GM19238 (cell line): ENCODE measurements around the gene UBAC2.
"Not testable (repeated sequence)": the region's sequence is repeated elsewhere in the genome, so short reads cannot be mapped to it uniquely, and the experiment has no call there.

ENCODE experiments used
- DNase-seq: peaks from one replicate; pipeline ENCODE4 v3.0.0; 2011; ENCODE audit warnings: low spot score; ENCODE audit not compliant: insufficient read length

The UBAC2 gene

DNA sequence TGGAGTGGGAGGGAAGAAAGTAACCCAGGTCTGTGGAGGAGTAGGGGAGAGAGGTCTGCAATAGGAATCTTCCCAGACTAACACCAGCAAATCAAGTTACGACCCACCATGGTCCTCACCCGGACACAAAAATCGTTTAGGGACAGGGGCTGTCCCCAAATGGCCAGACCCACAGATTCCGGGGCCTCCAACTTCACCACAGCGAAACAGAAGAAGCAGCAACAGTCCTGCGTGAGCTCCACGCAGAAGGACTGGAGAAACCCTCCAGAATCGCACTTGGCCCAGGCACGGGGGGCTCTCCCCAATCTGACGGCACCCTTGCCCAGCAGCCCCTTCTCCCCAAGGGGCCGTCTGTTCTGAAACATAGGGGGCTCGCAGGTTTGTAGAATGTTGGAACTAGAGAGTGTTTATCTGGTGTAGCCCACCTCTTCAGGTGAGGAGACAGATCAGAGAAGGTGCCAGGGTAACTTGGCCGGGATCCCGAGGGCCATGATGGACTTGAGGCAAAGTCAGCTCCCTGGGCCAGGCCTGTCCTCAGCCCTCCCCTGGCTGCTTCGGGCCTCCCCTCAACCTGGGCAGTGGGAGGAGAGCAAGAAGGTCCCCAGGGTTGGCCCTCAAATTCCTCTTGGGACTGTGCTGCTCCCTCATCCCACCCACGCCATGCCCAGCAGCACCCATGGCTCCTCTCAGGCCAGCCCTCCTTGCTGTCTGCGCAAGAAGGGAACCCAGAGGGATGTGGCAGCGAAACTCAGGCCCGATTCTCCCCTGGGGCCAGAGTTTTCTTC lies 189.1 kb downstream of the UBAC2 start:
- no peak for DNase-seq

GRCh38 chr13:99390601-99391000 lies 189.9 kb downstream of the UBAC2 start:
- no peak for DNase-seq

DNA sequence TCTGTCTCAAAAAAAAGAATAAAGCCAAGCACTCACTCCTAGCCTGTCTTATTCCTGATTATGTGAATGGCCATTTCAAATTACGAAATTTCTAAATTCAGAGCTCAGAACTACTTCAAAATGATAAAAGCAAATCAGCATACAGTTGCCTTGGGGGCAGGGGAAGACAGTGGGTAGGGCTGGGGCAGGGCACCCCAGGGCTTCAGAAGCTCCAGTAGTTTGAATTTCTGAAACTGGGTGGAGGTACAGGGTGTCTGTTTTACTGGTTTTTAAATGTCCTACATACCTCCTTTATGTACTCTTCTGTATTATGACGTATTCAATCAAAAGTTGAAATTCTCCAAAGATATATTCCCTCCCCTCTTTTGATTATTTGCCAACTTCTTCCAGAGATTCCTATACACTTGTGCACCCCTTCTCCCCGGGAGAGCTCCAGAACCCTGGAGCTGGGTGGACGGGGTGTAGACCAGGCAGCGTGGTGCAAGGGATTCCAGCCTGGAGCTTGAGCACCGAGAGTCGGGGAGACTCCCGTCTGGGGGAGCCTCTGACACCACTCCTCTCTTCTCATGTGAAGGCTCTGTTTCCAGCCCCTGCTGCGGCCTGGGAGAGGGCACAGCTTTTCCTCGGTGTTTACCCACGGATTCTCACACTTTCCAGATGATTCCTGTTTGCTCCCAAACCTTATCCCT lies 191.3 kb downstream of the UBAC2 start:
- no peak for DNase-seq

DNA sequence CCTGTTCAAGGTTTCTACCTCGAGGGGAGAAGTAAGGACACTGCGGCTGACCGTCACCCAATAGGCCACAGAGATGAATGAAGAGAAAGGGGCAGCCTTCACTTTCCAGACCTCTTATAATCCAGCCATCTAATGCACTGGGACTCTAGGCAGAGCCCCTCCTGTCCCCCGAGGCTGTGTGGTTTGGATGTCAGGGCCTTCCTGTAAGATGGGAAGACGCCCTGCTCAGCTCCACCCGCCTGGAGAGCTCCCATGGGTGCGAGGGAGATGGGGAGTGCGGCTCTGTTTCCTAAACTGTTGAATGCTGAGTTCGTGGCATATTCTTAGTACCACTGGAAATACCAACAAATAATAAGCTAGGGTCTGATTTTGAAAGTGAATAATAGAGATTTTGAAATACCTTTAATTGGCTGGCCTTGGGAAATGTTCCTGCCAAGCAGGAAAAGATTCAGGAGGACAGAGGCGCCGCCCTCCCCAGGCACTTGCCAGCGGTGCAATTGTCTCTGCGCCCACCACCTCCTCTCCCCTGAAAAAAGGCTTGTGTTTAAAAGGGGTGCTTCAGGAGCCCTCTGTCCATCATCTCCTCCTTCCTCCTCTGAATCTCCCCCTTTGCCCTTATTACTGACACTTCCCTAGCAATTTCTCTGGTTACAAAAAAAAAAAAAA lies 191.9 kb downstream of the UBAC2 start:
- DNase-seq: no peak

- not testable (repeated sequence) for DNase-seq
These were observed 192.7 kb downstream of the UBAC2 start for GRCh38 chr13:99393391-99393790.

DNA sequence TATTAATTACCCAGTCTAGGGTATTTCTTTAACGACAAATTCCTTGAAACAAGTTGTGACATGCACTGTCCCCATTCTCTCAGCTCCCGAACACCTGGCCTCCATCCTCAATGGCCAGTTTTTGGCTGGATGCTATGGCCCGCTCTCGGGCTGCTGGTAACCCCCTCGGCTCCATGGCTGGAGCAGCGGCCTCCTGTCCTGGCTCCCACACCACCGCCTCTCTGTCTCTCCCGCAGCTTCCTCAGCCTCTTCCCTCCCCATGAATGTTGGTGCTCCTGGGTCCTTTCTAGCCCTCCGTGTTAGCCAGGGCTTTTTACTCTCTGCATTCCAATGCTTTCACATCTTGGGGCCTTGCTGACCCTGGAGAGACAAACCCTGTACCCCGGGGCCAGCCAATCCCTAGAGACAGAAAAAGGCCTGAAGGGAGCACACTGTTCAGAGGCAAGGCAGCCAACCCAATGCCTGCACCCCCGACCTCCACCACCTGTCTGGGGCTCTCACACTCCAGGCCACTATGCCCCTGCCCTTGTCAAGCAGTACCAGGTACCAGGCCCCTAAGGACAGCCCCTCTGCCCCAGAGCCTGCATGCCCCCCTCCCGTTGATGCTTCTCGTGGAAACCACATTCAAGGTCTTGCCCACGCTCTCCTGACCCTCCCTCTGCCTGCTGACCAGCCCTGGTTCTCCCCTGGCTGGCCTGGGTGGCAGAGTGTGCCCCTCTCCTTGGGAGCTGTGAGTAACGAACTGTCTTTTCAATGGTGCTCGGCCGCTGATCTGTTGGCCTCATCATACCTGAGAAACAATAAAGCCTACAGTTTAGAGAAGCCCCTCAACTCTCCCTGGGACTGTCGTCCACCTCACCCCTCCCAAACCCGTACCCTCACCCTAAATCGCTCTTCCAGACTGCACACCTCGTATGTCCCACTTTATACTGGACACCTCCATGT lies 193.4 kb downstream of the UBAC2 start:
- DNase-seq: no peak

DNA sequence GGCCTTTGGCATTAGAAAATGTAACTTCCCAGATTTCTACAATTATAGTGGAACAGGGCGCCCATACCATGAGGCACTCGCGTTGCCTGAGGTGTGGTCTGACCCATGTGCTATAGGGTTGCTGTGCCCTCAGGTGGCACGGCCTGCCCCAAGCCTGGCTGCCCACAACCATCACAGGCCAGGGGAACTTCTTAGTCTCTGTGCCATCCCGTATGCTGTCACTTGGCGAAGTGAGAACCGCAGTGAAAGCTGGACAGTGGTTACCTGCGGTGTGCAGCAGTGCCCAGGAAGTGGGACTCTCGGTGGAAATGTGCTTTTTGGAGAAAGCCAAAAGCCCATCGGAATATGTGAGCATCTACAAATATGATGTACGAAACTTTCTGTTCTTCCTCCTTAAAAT lies 194.8 kb downstream of the UBAC2 start:
- no peak for DNase-seq

- no peak for DNase-seq
These were observed 195.8 kb downstream of the UBAC2 start for GRCh38 chr13:99396446-99396845.

DNA sequence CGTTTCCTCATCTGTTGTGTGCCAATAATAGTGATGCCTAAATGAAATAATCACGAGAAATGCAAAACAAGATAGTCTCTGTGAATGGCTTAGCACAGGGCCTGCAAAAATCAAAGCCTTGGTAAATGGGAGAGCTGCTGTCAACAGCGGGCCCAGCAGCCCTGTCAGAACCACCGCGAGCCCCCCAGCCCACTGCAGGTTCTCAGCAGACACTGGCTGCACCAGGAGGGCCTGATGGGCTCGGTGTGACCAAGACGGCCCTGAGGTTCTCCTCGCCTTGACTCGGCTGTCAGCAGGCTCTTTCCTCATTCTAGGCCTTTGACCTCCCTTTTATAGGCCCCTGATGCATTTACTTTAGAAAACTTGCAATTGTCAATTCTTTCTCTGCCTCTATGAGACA lies 197.4 kb downstream of the UBAC2 start:
- DNase-seq: no peak

- DNase-seq: no peak
These were observed 198.4 kb downstream of the UBAC2 start for GRCh38 chr13:99398916-99399622.

GRCh38 chr13:99399623-99399974 lies 198.9 kb downstream of the UBAC2 start:
- no peak for DNase-seq

DNA sequence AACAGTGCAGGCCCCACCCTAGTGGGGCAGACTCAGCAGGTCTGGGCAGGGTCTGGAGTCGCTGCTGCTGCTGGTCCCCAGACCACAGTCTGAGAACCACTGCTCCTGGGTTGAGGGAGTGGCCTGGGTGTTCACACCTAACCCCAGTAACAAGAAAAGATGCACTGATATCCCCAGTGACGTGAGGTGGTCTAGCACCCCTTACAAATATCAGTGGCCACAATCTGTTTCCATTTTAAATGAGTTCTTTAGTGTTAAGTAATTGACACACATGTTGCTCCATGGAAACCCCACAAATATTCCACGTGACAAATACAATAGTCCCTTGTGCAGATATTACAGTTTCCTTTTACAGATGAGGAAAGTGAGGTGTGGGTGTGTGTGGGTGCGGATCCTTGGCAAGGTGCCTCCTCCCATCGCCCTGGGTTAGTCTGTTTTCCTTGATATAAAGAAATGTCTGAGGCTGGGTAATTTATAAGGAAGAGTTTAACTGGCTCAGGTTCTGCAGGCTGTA lies 202.9 kb downstream of the UBAC2 start:
- no peak for DNase-seq

DNA sequence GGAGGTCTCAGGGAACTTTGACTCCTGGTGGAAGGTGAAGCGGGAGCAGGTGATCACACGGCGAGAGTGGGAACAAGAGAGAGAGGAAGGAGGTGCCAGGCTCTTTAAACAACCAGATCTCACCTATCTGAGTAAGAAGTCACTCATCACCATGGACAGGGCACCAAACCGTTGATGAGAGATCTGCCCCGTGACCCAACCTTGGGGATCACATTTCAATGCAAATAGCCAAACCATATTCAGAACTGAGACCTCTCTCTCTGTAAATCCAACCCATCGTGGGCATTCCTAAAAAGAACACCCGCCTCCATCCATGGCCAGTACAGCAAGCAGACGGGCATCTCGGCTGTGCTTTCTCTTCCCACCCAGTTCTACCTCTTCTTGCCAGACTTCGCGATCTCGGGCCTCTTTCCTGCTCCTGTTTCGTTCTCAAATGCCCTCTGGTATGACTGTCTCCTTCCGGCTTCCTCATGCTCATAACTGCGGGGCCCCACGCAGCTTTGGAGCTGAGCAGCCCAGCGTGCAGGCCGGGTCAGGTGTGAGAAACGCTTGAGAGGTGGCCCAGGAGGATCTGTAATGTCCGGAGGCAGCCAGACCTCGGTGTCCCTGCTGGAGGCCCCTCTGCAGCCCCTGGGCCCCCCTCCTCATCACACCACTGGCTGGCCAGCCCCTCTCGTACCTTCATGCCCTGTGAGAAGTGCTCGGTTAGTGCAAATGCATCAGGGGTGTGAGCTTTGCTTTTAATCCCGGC lies 203.5 kb downstream of the UBAC2 start:
- DNase-seq: no peak

DNA sequence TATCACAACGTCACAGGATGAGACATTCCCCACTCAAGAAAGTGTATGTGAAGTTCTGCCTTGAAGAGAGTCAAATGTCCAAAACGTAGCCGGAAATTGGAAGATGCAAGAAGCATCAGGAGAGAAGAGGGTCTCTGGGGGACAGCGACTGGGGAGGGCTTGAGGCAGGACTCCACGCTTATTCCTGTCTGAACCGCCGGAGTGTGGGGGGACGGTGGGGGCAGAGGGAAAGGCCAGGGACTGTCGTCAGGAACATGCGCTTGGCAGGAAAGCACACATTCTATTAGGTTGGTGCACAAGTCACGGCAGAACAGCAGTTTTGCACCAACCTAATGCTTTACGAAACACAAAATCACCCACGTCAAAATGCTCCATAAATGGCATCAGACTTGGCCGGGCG lies 205.3 kb downstream of the UBAC2 start:
- DNase-seq: no peak

DNA sequence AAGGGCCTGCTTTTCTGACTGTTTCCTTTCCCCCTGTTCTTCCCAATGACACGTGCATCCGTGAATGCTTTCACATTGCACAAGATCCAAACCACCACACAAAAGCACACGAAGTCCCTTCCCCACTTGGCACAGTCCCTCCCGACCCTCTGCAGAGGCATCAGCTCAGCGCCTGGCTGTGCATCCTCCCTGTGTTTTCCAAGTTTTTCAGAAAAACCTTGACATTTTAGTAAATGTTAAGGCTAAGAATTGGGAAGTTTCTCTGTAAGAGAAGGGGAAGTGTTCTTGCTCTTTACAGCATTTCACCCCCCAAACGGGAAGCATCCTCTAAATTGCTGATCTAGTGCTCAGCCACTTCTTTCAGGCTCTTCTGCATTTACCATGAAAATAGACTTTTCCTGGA lies 206.1 kb downstream of the UBAC2 start:
- no peak for DNase-seq

GRCh38 chr13:99407906-99408702 lies 207.4 kb downstream of the UBAC2 start:
- no peak for DNase-seq

DNA sequence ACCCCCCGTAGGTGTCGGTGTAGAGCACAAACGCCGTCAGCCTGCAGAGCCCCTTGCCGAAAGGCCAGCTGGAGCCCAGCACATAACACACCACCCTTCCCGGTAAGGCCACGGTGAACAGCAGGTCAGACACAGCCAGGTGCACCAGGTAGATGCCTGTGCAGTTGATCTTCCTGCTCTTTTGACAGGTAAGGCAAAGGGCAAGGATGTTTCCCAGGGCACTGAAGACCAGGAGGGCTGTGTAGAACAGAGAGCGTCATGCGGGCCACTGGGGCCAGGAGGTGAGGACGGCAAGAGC lies 208.0 kb downstream of the UBAC2 start:
- DNase-seq: no peak

GRCh38 chr13:99409461-99410083 lies 208.9 kb downstream of the UBAC2 start:
- not testable (repeated sequence) for DNase-seq
